GM19467 (cell line): Measurements from ENCODE around the gene STOM.
A peak's percentile ranks its signal among the peaks of the same experiment; 100 is the strongest.
"Not testable (repeated sequence)": the region's sequence is repeated elsewhere in the genome, so short reads cannot be mapped to it uniquely, and the experiment has no call there.

Experiments
- ATAC-seq: cut with Tn5 transposase; IDR thresholded peaks from one replicate; pipeline ENCODE4 v1.9.1; 2021; ENCODE audit warnings: mild to moderate bottlenecking, moderate library complexity; ENCODE audit not compliant: unreplicated experiment

Gene STOM

GRCh38 chr9:121369595-121370265 lies at the start of gene STOM:
Gene STOM (minus strand): TSS chr9:121370250. CDS start chr9:121370187, 63 bp downstream.
- ATAC-seq: peak; percentile 37

GRCh38 chr9:121411993-121412392 lies 41.9 kb upstream of the STOM start:
- ATAC-seq: no peak

- no peak for ATAC-seq
Observed at GRCh38 chr9:121405899-121406298, 35.8 kb upstream of the STOM start.

GRCh38 chr9:121404906-121405305 lies 34.9 kb upstream of the STOM start:
- ATAC-seq: no peak

- ATAC-seq: no peak
Observed at GRCh38 chr9:121399883-121400607, 30.0 kb upstream of the STOM start.

- ATAC-seq: no peak
Observed at GRCh38 chr9:121399126-121399882, 29.3 kb upstream of the STOM start.

GRCh38 chr9:121398374-121398773 lies 28.3 kb upstream of the STOM start:
- no peak for ATAC-seq

GRCh38 chr9:121397277-121397676 lies 27.2 kb upstream of the STOM start:
- not testable (repeated sequence) for ATAC-seq

- no peak for ATAC-seq
Observed at GRCh38 chr9:121395558-121395957, 25.5 kb upstream of the STOM start.

- ATAC-seq: no peak
Observed at GRCh38 chr9:121394292-121394691, 24.2 kb upstream of the STOM start.

GRCh38 chr9:121393318-121393717 lies 23.3 kb upstream of the STOM start:
- no peak for ATAC-seq

GRCh38 chr9:121390372-121390771 lies 20.3 kb upstream of the STOM start:
- ATAC-seq: no peak

GRCh38 chr9:121388140-121388905 lies 18.3 kb upstream of the STOM start:
- ATAC-seq: no peak

GRCh38 chr9:121386442-121387175 lies 16.6 kb upstream of the STOM start:
- ATAC-seq: no peak

GRCh38 chr9:121383715-121384114 lies 13.7 kb upstream of the STOM start:
- ATAC-seq: no peak

- no peak for ATAC-seq
Observed at GRCh38 chr9:121380846-121381245, 10.8 kb upstream of the STOM start.

- no peak for ATAC-seq
Observed at GRCh38 chr9:121376214-121376830, 6.3 kb upstream of the STOM start.

- ATAC-seq: no peak
Observed at GRCh38 chr9:121373011-121373729, 3.1 kb upstream of the STOM start.
